MCF 10A (cell line): ENCODE data around the gene PDE4D. TPM values are rescaled to one million over a fixed set of nuclear protein-coding genes. Genes with fewer than 3 reads are reported as not detected.

ENCODE experiments used
- BruUV-seq: library from RNA; stranded (reverse); fragments of 400-500 nt; replicated peaks from 2 replicates; lab custom pipeline; 2021; lab: Mats Ljungman, UMichigan
- CTCF ChIA-PET: fragments of 300-600 bp; sonication (Branson Sonifier 250); formaldehyde crosslinking; extraction: SDS; loops from one replicate; lab custom pipeline; 2021; ENCODE audit warnings: antibody characterized with exemption, inconsistent platforms; lab: Yijun Ruan, JAX
- POLR2A ChIA-PET: fragments of 300-600, 350-650 bp; sonication (Branson Sonifier 250); formaldehyde crosslinking; extraction: SDS; loops from one replicate; lab custom pipeline; 2020; ENCODE audit warnings: antibody characterized with exemption, inconsistent platforms; lab: Yijun Ruan, JAX
- DNase-seq: peaks from one replicate; pipeline ENCODE4 v3.0.0-alpha.2; 2018; ENCODE audit not compliant: unreplicated experiment
- H3K27ac Mint-ChIP-seq: one replicate; pipeline ENCODE4 v1.8.0; 2022; ENCODE audit warnings: mild to moderate bottlenecking, low read depth, mixed read lengths; ENCODE audit not compliant: unreplicated experiment
- H3K27me3 Mint-ChIP-seq: one replicate; pipeline ENCODE4 v1.8.0; 2022; ENCODE audit warnings: mixed read lengths; ENCODE audit not compliant: insufficient read depth, unreplicated experiment
- H3K36me3 Mint-ChIP-seq: one replicate; pipeline ENCODE4 v1.8.0; 2022; ENCODE audit warnings: mild to moderate bottlenecking, moderate library complexity, mixed read lengths; ENCODE audit not compliant: insufficient read depth, unreplicated experiment
- H3K4me1 Mint-ChIP-seq: one replicate; pipeline ENCODE4 v1.8.0; 2022; ENCODE audit warnings: mixed read lengths; ENCODE audit not compliant: insufficient read depth, unreplicated experiment
- H3K4me3 Mint-ChIP-seq: one replicate; pipeline ENCODE4 v1.8.0; 2022; ENCODE audit warnings: mild to moderate bottlenecking, moderate library complexity, mixed read lengths; ENCODE audit not compliant: unreplicated experiment
- H3K9me3 Mint-ChIP-seq: one replicate; pipeline ENCODE4 v1.8.0; 2022; ENCODE audit warnings: mixed read lengths; ENCODE audit not compliant: unreplicated experiment
- CTCF ChIP-seq: fragments of 200-600 bp; IDR thresholded peaks from one replicate; pipeline ENCODE4 v1.8.0; 2022; ENCODE audit warnings: antibody characterized with exemption, mild to moderate bottlenecking; ENCODE audit not compliant: unreplicated experiment
- intact Hi-C: fragments of 100-400 bp; cut with micrococcal nuclease; formaldehyde crosslinking; loops from 2 replicates; pipeline ENCODE4 v1.14.1; 2022
- total RNA-seq: library from RNA; stranded (reverse); gene quantifications from 2 replicates; pipeline ENCODE4 v1.2.3, GENCODE V29; 2022

The PDE4D gene
- total RNA-seq, 1 experiment from 2014 or later = 85.0 TPM

GRCh38 chr5:59629561-59629960 is 264.0 kb downstream of the PDE4D start:
- H3K27me3 Mint-ChIP-seq = no peaks in the 10 kb centered on the region
- CTCF ChIA-PET = no interaction called here
- H3K4me3 Mint-ChIP-seq = no peak overlapping the region
- no peaks in the 10 kb centered on the region for H3K4me1 Mint-ChIP-seq
- POLR2A ChIA-PET = no interaction called here
- H3K9me3 Mint-ChIP-seq = peaks cover 26% of the 10 kb centered on the region
- intact Hi-C loops = no loop called here
- no TSS peak for BruUV-seq
- peaks cover 5% of the 10 kb centered on the region for H3K36me3 Mint-ChIP-seq
- H3K27ac Mint-ChIP-seq = no peak overlapping the region
- DNase-seq = no peak
- no peak for TF ChIP-seq CTCF

GRCh38 chr5:59628062-59628828 is 265.3 kb downstream of the PDE4D start:
- TF ChIP-seq CTCF = no peak
- H3K4me1 Mint-ChIP-seq = peaks cover 4% of the 10 kb centered on the region
- no peaks in the 10 kb centered on the region for H3K27me3 Mint-ChIP-seq
- no TSS peak for BruUV-seq
- ChIA-PET CTCF (no interaction called here), POLR2A (no interaction called here)
- DNase-seq = no peak
- no peak overlapping the region for H3K27ac Mint-ChIP-seq
- peaks cover 5% of the 10 kb centered on the region for H3K36me3 Mint-ChIP-seq
- intact Hi-C loops = no loop called here
- no peak overlapping the region for H3K4me3 Mint-ChIP-seq
- peaks cover 14% of the 10 kb centered on the region for H3K9me3 Mint-ChIP-seq

- no TSS peak for BruUV-seq
- H3K9me3 Mint-ChIP-seq = peaks cover 7% of the 10 kb centered on the region
- no peaks in the 10 kb centered on the region for H3K27me3 Mint-ChIP-seq
- no peak for TF ChIP-seq CTCF
- intact Hi-C loops = no loop called here
- CTCF ChIA-PET = interaction anchor here (0.6 kb wide), 2 partner anchors 18 to 138 kb away, joined by 3 to 6 read pairs; no protein-coding TSS in a partner anchor
- no peak overlapping the region for H3K27ac Mint-ChIP-seq
- peaks cover 7% of the 10 kb centered on the region for H3K4me1 Mint-ChIP-seq
- H3K4me3 Mint-ChIP-seq = no peak overlapping the region
- no peaks in the 10 kb centered on the region for H3K36me3 Mint-ChIP-seq
- DNase-seq = no peak
- POLR2A ChIA-PET = interaction anchor here (0.6 kb wide), 1 partner anchor 26 kb away, joined by 3 read pairs; no protein-coding TSS in a partner anchor
These were observed 268.6 kb downstream of the PDE4D start for GRCh38 chr5:59624898-59625297.

- H3K27me3 Mint-ChIP-seq = no peaks in the 10 kb centered on the region
- H3K4me3 Mint-ChIP-seq = no peak overlapping the region
- peaks cover 11% of the 10 kb centered on the region for H3K4me1 Mint-ChIP-seq
- ChIA-PET CTCF (no interaction called here), POLR2A (no interaction called here)
- no peak overlapping the region for H3K27ac Mint-ChIP-seq
- H3K9me3 Mint-ChIP-seq = no peaks in the 10 kb centered on the region
- intact Hi-C loops = no loop called here
- DNase-seq = no peak
- H3K36me3 Mint-ChIP-seq = peaks cover 6% of the 10 kb centered on the region
- no TSS peak for BruUV-seq
- TF ChIP-seq CTCF = no peak
These were observed 270.7 kb downstream of the PDE4D start for GRCh38 chr5:59622848-59623247.
